Smooth muscle cell of the coronary artery (primary cell): ENCODE results near the gene DEPDC1B. TPM values are rescaled to one million over a fixed set of nuclear protein-coding genes. Genes with fewer than 3 reads are reported as not detected.

Source experiments
- total RNA-seq: library from RNA; depleted of rRNA; stranded (reverse); fragments of >200 nt; gene quantifications from 2 replicates; pipeline ENCODE4 v1.2.3, GENCODE V29; 2014; ENCODE audit warnings: low replicate concordance

The DEPDC1B gene
- total RNA-seq: 0.70 and 3.0 TPM in 2 replicates

GRCh38 chr5:60699609-60700415 is at the start of gene DEPDC1B:
DEPDC1B (minus strand) TSS chr5:60700166; CDS start chr5:60700093, 73 bp downstream.

Other genes starting within 250 kb of the DEPDC1B start
- under 0.01 TPM in 1 of 2 replicates, not detected in the other for gene ELOVL7, start 144.1 kb upstream of the DEPDC1B start, total RNA-seq
- 9.8 and 14.9 TPM in 2 replicates for gene ERCC8, start 244.9 kb upstream of the DEPDC1B start, total RNA-seq
- 24.6 and 27.7 TPM in 2 replicates for gene NDUFAF2, start 245.0 kb upstream of the DEPDC1B start, total RNA-seq